Tracheal epithelial cell (primary cell): ENCODE measurements around the gene GABRP. TPM values are rescaled to one million over a fixed set of nuclear protein-coding genes. Genes with fewer than 3 reads are reported as not detected.

Source experiments
- total RNA-seq: library from RNA; depleted of rRNA; stranded (reverse); fragments of >200 nt; gene quantifications from 2 replicates; pipeline ENCODE4 v1.2.1, GENCODE V29; 2014

The GABRP gene, protein sequence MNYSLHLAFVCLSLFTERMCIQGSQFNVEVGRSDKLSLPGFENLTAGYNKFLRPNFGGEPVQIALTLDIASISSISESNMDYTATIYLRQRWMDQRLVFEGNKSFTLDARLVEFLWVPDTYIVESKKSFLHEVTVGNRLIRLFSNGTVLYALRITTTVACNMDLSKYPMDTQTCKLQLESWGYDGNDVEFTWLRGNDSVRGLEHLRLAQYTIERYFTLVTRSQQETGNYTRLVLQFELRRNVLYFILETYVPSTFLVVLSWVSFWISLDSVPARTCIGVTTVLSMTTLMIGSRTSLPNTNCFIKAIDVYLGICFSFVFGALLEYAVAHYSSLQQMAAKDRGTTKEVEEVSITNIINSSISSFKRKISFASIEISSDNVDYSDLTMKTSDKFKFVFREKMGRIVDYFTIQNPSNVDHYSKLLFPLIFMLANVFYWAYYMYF
- total RNA-seq: under 0.01 TPM in 1 of 2 replicates, not detected in the other

DNA sequence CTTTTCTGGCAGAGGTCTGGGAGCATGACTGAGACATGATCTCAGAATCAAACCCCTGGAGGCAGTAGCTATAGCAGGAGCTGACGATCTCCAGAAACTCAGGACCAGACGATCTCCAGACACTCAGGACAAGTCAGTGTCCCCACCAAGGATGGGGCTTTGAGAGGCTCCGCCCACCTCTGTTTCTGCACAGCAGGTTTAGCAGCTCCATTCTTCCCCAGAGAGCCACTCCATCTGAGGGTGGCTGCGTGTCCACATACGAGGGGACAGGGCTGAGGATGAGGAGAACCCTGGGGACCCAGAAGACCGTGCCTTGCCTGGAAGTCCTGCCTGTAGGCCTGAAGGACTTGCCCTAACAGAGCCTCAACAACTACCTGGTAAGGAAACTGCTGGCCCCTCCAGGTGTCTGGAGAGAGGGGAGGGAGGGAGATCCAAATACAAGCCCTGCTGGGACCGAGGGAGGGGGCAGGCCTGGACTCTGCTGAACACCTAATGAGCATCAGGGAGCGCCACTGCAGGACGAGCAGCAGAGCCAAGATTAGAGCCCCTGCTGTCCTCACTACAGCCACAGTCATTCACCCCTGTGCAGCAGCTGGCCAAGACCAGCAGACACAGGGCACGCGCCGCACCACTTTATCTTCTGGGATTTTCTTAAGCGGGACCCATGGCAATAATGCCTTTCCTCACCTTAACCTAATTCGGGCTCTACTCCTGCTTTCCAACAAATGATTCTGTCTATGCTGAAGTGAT is at the start of gene GABRP:
Gene GABRP, plus strand, starts transcription at position 228 of the 750 bp plus-strand sequence. CDS start 4,891 bp downstream, outside the sequence.

DNA sequence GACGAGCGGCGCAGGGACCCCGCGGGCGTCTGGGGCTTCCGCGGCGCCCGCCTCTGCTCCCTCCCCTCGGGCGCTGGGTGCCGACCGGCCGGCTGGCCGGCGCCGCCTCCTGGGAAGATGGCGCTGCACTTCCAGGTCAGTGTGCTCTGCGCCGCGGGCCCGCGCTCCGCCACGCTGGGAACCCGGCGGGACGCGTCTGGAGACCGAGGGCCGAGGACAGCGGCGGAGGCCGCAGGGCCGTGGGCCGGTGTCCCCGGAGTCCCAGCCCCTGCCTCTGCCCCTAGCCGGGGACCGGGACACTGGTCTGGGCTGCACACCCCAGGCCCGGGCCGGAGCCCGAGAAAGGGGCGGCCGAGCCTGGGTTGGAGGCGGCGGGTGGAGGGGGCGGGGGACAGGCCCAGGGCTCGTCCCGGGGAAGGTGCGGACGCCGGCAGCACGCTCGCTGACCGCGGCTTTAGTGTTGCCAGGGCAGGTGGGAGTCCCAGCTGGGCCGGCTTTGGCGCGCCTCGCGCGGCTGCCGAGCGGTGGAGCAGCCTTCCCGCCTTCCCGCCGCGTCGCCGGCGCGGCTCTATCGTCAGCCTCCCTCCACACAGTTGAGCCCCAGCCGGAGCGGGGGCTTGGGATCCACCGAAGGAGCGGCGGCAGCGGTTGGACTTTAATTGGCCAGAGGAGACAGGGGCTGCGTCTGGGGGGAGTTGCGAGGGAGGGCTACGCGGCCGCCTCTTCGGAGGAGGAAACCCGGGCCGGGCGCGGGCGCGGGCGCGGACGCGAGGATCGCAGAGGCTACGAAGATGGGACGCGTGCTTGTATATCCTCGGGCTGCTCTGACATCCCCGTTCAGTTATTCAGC is 78.6 kb downstream of the GABRP start, which contains the start of gene RANBP17:
Gene RANBP17, plus strand, starts transcription at position 102 of the 850 bp plus-strand sequence.

Other genes with a start within 250 kb of the GABRP start
- 7.7 and 18.3 TPM in 2 replicates for gene RANBP17, start 78.3 kb downstream of the GABRP start, total RNA-seq